ENCODE results near the gene ADNP.
"Not testable (repeated sequence)": the region's sequence is repeated elsewhere in the genome, so short reads cannot be mapped to it uniquely, and the experiment has no call there.

Gene ADNP

DNA sequence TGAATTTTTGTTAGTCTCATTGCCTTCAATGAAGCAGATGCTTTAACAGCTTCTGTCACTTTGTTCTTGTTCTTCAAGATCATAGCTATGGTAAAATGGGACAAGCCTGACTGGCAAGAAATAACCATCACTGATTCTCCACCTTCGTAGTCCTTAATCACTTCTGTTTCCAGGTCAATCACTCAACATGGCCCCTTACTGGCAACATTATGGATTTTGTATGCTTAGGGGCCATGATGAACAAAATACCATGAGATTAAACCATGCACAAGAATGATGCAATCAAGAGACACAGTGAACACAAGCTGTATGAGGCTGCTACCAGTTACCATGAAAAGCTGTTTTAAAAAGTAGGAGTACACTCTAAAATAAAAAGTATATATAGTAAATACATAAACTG lies 32.8 kb downstream of the ADNP start:
- DNase-seq: no peak

DNA sequence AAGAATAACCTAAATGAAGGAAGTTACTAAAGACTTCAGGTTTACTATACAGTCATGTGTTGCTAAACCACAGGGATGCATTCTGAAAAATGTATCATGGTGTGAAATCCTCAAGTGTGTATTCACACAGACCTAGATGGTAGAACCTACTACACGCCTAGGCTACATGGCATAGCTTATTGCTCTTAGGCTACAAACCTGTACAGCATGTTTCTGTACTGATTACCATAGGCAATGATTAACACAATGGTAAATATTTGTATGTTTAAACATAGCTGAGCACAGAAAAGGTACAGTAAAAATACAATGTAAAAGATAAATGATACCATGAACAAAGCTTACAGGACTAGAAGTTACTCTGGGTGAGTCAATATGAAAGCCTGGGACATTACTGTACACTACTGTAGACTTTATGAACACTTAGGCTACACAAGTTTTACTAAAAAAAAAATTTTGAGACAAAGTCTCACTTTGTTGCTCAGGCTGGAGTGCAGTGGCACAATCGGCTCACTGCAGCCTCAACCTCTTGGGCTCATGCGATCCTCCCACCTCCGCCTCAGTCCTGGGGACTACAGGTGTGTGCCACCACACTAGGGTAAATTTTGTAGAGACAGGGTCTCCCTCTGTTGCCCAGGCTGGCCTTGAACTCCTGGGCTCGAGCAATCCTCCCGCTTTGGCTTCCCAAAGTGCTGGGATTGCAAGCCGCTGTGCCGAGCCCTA lies 36.0 kb downstream of the ADNP start:
- DNase-seq: no peak

DNA sequence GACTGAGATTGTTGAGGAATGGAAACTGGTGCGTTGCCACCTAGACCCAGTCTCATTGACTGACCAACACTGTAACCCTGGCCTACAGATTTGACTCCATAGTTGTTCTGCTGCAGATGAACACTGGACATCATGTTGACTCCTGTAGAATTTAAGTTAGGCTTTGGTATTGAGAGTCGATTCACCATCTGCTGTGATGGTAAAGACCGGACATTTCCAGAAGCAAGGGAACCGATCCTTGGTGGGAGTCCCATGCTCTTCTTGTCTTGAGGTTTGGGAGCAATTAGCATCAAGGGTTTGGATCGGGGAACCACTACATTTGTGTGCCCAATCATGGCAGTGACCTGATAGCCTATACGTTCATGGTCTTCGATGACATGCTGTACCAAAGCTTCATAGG lies 37.6 kb downstream of the ADNP start:
- DNase-seq: no peak

DNA sequence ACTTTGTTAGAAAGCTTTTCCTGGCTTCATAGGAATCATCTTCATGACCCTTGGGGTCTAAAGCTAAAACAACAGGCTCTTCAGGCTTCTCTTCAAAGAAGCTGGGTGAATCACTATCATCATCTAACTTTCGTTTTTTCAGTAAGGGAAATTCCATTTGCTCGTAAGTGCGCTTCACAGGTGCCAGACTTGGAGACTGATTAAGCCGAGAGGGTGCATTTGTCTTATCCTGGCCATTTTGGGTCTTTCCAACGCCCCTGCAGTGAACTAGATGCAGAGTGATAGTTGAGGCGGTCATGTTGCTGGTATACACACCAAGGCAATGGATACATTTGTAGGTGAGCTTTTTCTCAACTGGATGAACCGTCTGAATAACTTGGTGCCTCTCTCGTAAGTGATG lies 38.8 kb downstream of the ADNP start:
- no peak for DNase-seq

DNA sequence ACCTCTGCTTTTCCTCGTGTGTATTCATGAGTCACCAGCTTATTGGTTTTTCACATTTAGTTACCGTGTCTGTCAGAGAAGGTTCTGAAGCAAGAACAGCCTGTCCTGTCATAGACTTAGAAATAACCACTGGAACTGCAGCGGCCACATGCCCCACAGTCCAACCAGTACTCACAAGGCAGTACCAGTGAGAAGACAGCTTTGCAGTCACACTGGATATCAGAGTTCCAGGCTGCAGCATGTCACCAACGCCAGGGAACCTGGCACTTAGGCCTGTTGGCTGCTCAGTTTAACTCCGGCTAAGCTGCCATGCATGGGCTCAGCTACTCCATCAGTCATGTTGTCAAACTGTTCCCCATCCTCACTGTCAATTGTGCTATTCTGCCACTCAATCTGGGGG lies 40.1 kb downstream of the ADNP start:
- DNase-seq: no peak

DNA sequence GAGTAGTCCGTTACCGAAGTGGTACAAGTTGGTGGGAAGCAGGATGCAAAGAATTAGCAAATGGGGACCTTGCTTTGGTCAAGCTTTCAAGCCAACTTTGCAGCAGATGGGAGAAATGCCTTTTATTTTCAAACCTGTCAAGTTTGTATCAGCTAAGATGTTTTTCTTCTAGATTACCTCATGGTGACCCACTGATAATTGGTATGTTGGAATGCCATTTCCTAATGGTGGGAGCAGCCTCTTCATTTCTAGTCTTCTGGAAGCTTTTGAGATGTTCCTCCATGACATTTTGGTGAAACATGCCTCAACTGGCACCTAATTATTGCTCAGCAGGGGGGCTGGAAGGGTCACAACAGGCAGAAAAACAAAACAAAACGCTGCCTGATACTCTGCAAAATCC lies 43.7 kb downstream of the ADNP start:
- no peak for DNase-seq

DNA sequence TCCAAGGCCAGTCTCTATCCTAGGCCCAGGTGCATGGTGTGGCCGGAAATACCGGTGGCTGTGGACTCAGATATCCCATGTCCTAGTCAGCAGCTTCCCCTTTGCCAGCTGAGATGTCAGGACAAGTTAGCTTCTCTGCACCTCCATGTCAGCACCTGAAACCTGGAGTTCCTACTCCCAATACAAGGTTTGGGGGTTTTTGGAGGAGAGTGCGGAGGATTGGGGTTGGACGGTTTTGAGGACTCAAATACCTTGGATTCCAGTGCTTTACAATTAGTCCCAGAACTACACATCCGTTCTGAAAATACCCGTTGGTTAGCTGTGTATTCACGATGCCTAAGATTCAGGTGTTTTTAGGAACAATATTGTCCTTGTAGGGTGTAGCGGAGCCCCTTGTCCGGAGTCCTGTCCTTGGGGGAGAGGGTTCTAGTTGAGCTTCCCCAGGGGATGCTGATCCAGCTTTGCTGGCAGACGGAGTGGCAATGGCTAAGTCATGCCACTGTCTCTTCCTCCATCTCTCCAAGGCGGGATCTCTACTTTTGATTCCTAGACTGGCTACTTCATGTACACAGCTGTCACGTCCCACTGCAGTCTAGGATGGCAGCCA lies 45.0 kb downstream of the ADNP start:
- DNase-seq: no peak

DNA sequence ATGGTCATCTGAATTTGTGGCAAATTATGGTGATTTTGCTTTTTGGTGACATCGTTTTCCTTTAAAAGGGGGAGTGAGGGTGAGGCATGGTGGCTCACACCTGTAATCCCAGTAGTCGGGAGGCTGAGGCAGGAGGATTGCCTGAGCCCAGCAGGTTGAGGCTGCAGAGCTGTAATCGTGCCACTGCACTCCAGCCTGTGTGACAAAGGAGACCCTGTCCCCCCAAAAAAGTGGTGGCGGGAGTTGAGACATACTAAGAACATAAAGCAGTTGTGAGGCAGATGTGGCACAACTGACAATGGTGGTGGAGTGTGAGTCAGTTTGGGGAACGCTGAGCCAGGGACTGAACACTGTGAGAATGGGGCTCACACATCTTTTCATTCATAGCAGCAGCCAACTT lies 45.5 kb downstream of the ADNP start:
- DNase-seq: no peak

DNA sequence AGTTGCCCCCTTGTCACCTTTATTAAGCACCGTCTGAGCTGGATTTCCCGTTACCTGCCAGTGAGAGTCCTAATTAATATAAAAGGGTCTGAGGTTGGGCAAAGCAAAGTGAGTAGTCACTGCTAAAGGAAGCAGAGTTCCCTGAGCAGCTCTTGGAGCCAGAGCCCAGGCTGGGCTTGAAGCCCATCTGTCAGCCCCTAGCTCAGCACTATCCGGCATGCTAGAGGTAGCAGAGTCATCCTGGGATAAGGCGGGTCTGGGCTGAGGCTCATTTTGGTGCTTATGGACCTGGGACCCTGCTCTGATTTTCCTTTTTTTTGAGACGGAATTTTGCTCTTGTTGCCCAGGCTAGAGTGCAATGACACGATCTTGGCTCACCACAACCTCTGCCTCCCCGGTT lies 46.2 kb downstream of the ADNP start:
- no peak for DNase-seq

DNA sequence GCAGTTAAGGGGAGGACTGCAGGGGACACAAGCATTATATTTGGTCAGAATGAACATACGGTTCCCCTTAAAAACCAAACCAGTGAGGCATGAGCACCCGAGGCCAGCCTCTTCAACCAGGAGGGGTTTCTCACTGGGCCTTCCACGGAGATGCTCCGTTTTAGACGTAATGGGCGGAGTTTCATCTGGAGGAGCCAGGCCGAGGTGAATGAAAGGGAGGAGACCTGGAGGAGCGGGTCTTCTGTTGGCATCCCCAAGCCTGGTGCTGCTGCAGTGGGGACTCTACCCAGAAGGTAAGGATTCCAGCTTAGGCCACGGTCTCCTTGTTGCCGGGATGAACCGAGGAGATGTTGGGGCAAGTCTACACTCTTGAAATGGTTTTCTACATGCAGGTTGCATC lies 47.4 kb downstream of the ADNP start:
- no peak for DNase-seq

DNA sequence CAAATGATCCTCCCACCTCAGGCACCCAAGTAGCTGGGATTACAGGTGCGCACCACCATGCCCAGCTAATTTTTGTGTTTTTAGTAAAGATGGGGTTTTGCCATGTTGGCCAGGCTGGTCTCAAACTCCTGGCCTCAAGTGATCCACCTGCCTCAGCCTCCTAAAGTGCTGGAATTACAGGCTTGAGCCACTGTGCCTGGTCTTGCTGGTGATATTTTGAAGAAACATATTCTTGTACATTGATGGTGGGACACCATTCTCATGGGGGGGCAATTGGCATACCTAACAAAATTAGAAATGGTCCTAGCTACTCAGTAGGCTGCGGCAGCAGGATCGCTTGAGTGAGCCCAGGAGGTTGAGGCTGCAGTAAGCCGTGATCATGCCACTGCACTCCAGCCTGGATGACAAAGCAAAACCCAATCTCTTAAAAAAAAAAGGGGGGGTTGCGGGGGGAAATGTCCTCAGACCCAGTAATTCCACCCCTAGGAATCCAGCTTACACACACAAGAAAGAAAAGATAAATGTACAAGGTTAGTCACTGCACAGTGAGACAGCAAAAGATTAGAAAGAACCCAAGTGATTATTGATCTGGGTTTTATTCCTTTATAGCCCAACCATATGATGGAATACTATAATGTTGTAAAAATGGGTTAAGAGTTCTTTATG lies 49.3 kb downstream of the ADNP start:
- DNase-seq: not testable (repeated sequence)

DNA sequence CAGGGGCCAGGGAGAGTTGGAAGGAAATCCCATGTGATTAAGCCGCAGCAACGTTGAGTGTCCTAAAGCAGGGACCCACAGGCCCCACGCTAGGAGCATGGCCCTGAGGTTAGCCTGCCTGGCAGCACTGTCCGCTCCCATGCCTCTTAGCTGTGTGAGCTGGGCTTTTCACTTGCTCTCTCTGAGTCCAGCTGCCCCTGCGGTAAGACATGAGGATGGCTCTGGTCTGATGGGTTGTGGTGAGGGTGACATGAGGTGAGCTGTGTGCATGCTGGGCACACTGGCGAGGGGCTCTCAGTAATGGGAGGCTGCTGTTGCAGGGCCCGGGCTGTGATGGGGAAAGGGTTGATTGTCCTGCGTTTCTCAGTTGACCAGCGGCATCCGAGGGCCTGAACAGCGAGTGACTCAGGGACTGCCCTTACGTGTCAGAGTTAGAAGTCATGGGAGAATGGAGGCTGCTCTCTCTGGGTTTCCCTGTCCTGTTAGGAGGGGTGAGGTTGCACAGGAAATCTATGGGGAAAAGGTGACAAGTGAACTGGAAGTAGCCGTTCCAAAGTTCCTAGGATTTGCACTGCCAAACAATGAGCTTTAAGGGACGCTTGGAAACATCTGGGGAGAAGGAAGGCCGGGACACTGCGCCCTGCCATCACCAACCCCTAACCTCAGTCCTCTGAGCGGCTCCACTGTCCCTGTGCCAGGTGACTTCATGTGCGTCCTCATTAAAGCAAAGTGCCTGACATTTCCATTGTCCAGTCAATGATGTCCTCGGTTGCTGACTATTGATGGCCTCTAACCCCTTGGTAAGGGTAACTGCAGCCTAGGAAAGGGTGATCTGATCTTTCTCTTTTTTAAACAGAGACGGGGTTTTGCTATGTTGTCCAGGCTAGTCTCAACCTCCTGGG lies 51.3 kb downstream of the ADNP start:
- no peak for DNase-seq

DNA sequence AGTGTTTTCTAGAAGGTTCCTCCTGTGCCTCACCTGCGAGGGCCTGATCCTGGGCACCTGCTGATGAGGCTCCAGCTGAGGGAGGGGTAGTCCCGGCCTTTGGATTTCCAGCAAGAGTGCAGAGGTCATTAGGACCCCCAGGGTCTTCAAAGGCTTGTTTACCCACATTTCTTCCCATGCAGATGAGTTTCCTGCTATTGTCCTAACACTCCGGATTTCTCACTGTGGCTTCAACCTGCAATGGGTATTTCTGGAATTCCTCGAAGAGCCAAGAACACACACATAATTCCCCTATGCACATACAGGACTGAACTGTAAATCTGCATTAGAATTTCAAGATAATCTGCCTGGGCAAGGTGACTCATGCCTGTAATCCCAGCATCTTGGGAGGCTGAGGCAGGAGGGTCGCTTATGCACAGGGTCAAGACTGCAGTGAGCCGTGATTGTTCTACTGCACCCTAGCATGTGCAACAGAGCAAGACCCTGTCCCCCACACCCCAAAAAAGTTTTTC lies 53.9 kb downstream of the ADNP start:
- no peak for DNase-seq

DNA sequence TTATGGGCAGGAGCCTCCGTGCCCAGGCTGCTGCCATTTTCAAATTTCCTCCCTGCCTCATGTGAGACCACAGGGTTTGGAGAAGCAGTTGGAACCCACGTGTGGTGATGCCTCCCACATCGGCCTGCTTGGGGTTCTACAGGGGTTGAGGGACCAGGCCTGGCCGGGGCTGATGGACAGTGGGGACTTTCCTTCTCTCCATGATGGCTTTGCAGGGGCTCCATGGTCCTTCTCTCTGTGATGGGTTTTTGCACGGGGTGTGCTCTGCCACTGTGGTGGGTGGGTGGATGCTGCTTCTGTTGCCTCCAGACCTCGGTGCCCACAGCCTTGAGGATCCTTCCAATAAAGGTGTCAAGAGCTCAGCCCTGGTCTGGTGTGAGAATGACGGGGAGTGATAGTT lies 54.4 kb downstream of the ADNP start:
- DNase-seq: no peak

DNA sequence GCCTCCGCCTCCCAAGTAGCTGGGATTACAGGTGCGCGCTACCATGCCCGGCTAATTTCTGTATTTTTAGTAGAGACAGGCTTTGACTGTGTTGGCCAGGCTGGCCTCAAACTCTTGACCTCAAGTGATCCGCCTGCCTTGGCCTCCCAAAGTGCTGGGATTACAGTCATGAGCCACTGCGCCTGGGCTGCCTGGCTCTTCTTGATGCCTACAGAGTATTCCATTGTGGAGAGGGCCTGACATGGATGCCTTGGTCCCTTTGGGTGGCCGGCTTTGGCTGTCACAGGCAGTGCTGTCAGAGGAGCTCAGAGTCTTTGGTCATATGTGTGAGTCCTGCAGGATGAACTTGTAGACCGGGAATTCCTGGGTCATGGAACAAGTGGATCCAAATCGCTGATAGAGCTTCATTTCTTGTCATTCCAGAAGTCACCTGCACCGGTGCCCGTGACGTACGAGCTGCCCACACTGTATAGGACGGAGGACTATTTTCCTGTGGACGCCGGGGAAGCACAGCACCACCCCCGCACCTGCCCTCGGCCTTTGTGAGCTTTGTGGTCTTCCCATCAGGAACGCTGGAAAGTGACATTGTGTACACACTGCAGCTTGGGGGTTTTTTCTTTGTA lies 55.1 kb downstream of the ADNP start:
- no peak for DNase-seq

DNA sequence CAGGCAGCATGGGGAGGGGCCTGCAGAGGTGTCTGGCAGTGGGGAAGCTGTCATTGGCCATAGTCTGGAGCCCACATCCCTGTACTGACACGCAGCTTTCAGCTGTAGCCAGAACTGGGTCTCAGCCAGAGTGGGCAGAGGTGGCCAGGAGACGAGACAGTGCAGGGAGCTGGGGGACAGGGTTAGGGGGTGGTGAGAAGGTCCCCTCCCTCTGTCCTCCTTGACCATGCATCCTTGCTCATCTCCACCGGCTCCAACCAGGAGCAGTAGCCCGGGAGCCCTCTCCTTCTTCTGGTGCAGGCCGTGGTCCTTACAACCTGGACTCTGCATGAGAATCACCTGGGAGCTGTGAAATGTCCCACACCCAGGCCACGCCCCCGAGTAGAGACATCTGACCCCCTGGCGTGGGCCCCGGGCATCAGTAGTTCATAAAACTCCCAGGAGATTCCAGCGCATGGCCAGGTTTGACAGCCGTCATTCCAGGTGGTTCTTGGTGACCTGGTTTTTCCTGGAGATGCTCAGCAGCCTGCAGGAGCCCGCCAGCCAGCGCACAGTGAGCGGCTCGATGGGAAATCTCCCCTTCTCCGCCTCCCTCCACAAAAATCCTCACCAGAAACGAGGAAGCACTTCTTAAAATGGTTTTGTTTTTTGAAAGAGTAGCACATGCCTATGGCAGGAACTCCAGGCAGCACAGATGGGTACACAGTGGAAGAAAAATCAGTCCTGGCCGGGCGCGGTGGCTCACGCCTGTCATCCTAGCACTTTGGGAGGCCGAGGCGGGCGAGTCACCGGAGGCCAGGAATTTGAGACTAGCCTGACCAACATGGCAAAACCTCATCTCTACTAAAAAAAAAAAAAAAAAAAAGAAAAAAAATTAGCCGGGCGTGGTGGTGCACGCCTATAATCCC lies 56.2 kb downstream of the ADNP start:
- no peak for DNase-seq

DNA sequence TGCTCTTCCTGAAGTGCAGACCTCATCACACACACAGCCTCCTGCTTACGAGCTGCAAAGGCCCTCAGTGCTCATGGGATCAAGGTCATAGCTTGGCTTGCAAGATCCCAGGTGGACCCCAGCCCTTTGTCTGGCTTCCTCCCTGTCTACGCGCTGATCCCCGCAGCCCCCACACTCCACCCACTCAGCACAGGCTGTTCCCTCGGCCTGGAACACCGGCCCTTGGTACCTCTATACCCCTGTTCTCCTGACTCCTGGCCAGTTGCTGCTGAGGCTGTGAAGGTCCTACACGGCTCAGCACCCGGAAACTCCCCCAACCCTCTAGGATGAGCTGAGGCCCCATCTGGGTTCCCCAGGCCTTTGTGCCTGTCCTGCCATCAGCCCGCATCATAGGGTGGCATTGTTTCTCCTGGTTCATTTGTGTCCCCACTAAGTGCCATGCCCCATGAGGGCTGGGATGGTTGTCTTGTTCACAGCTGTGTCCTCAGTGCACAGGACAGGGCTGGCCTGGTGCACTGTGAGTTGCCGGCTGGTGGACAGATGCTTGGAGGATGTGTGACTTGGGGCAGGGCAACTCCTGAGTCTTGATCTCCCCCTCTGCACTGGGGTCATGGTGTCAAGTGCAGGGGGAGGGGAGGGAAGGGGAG lies 57.0 kb downstream of the ADNP start:
- no peak for DNase-seq

DNA sequence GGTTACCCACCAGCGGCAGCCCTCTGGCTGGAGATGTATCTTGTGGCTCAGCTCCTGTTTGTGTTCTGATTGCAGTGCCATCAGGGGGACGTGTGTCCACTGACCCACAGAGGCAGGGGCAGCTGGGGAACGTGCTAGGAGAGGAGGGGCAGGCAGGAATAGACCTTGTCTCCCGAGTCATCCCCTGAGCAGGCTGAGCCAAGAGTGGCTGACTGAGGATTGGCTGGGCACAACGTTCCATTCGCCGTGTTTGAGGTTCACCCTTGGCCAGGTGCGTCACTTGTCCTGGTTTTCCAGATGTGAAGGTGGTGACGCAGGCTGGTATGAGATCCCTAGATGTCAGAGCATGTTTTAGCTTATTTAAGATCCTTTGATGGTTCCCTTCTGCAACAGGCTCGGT lies 57.7 kb downstream of the ADNP start:
- DNase-seq: no peak

DNA sequence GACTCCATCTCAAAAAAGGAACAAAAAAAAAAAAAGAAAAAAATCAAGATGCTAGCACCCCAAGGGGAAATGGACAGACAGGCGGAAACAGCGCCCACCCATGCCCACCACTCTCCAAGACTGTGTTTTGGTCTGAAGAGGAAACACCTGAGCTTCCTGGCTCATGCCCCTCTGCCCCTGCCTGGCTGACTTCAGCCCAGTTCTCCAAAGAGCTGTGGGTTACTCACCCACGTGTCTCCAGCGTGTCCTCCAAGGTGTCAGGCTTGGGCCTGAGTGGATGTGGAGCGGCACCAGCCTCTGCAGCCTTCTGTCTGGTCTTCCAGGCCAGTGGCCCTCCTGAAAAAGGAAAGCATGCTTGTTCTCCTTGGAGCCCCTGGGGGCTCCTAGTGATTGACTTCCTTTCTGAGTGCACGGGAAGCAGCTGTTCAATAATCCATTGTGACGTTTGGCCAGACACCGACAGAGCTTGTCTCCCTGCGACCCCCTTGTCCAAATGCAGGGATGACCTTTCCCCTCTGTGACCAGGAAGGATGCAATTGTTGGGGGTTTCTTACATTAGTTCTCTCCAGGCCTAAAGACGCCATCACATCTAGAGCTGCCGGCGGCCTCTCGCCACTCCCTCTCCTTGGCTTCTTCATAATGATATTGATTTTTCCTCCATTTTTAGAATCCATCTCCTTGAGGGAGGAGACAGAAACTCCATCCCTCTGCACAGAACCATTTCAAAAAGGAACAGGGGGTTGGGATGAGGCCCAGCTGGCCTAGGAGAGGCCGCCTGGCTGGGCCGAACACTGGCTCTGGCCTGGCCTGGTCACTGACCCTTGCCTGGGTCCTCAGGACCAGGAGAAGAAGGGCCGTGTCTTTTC lies 58.4 kb downstream of the ADNP start:
- no peak for DNase-seq

DNA sequence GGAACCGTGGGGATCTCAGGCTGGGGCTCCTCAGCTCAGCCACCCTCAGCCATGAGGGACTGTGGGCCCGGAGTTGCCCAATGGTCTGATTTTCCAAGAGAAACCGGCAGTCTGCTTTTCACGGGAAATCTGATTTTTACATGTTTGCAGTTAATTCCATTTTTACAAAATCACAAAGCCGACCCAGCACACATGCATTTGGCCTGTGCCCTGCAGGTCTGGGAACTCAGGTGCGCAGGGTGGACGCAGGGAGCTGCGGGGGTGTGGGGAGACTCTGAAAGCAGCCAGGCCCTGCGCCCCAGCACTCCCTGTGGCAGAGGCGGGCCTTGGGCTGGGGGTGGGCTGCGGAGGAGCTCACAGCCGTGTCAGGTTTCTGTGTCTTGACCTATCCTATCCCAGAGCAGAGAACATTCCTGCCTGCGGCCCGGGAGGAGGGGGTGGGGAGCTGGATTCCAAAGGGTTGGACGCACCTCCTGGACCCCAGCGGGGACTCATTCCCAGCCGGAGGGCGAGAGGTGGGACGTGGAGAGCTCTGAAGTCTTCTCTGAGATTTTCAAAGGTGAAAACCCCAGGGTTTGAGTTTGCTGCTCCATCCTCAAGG lies 60.6 kb downstream of the ADNP start:
- DNase-seq: no peak

Data from CD4-positive, alpha-beta T cell treated with Interleukin-21 for 1 hour (primary cell).